K562 (cell line): ENCODE data around the gene GDPD2. TPM values are rescaled to one million over a fixed set of nuclear protein-coding genes. Genes with fewer than 3 reads are reported as not detected.
A peak's percentile ranks its signal among the peaks of the same experiment; 100 is the strongest.

Experiments
- ATAC-seq: fragments of 200-7000 bp; cut with Tn5 transposase; 3 replicates; pipeline ENCODE4 v1.9.1; 2020; ENCODE audit warnings: moderate library complexity
- BruUV-seq: library from RNA; stranded (reverse); fragments of 400-500 nt; replicated peaks from 2 replicates; lab custom pipeline; 2021; lab: Mats Ljungman, UMichigan
- CTCF ChIA-PET: fragments of 300-600 bp; formaldehyde crosslinking; extraction: SDS; loops from one replicate; lab custom pipeline; 2021; ENCODE audit warnings: low intra/inter-chr PET ratio; lab: Yijun Ruan, JAX
- POLR2A ChIA-PET: fragments of 300-600, 350-650 bp; sonication (Branson Sonifier 250); formaldehyde crosslinking; extraction: SDS; loops from one replicate; lab custom pipeline; 2021; ENCODE audit warnings: antibody characterized with exemption, inconsistent platforms; lab: Yijun Ruan, JAX
- DNase-seq, 4 experiments: peaks; one replicate each; pipeline versions ENCODE4 v3.0.0 to v3.0.0-alpha.2; 2011 to 2018; ENCODE audit warnings: low spot score in 3 of 4, mixed read lengths in 3 of 4; ENCODE audit errors: extremely low read depth in 1 of 4
- FAIRE-seq: peaks from 2 replicates; lab custom pipeline; 2011; peaks lifted over from hg19 to GRCh38; lab: Jason Lieb, UNC
- H2AFZ ChIP-seq: 2 replicates; pipeline ENCODE4 v1.6.0; 2011; ENCODE audit warnings: low read depth, low read length, control low read depth, inconsistent platforms
- H3K27ac ChIP-seq: fragments of 200-600 bp; 3 replicates; pipeline ENCODE4 v1.8.0; 2011; ENCODE audit warnings: low read depth, mild to moderate bottlenecking, control low read depth, inconsistent platforms, low read length, moderate library complexity, mixed read lengths; ENCODE audit errors: extremely low read depth
- H3K27me3 ChIP-seq, 2 experiments: fragments of 300-600 bp in 1 of 2; 2 replicates in 1 of 2; 3 replicates in 1 of 2; pipeline versions ENCODE4 v1.6.0 to v1.8.0; 2011; ENCODE audit warnings: inconsistent platforms in 2 of 2, low read length in 2 of 2, mild to moderate bottlenecking in 1 of 2, mixed read lengths in 1 of 2, moderate library complexity in 1 of 2; ENCODE audit not compliant: control insufficient read depth in 2 of 2, insufficient read depth in 2 of 2
- H3K36me3 ChIP-seq: fragments of 300-600 bp; 3 replicates; pipeline ENCODE4 v1.8.0; 2011; ENCODE audit warnings: mild to moderate bottlenecking, low read length, inconsistent platforms; ENCODE audit not compliant: control insufficient read depth, insufficient read depth
- H3K4me1 ChIP-seq, 2 experiments: fragments of 200-600 bp in 1 of 2; replicated peaks in 1 of 2; 2 replicates in 1 of 2; 3 replicates in 1 of 2; pipeline versions ENCODE4 v1.5.1 to v1.8.0; 2011; ENCODE audit warnings: inconsistent platforms in 2 of 2, low read length in 2 of 2, mild to moderate bottlenecking in 1 of 2, mixed read lengths in 1 of 2, moderate library complexity in 1 of 2; ENCODE audit not compliant: control insufficient read depth in 2 of 2, insufficient read depth in 2 of 2
- H3K4me2 ChIP-seq: 2 replicates; pipeline ENCODE4 v1.6.1; 2011; ENCODE audit warnings: low read length, control low read depth, inconsistent platforms, mixed read lengths; ENCODE audit not compliant: insufficient read depth
- H3K4me3 ChIP-seq: fragments of 200-600 bp; sonication (generic), shearing (Covaris generic); 2 replicates; pipeline ENCODE4 v1.5.1; 2016; ENCODE audit warnings: control low read depth, inconsistent platforms
- H3K79me2 ChIP-seq: fragments of 200-600 bp; 3 replicates; pipeline ENCODE4 v1.8.0; 2011; ENCODE audit warnings: low read length, inconsistent platforms; ENCODE audit not compliant: control insufficient read depth, insufficient read depth
- H3K9ac ChIP-seq, 2 experiments: 2 replicates each; pipeline versions ENCODE4 v1.6.0 to v1.6.1; 2011; ENCODE audit warnings: low read depth in 2 of 2, low read length in 2 of 2, control low read depth in 1 of 2, inconsistent platforms in 1 of 2, mild to moderate bottlenecking in 1 of 2, mixed read lengths in 1 of 2; ENCODE audit not compliant: insufficient read depth in 1 of 2
- H3K9me1 ChIP-seq: one replicate; pipeline ENCODE4 v1.6.0; 2011; ENCODE audit warnings: inconsistent platforms, mild to moderate bottlenecking, low read length, moderate library complexity; ENCODE audit not compliant: control insufficient read depth, insufficient read depth
- H3K9me3 ChIP-seq: replicated peaks from 2 replicates; pipeline ENCODE4 v1.5.1; 2011; ENCODE audit warnings: low read depth, low read length, inconsistent platforms; ENCODE audit not compliant: control insufficient read depth, insufficient read depth
- H4K20me1 ChIP-seq: replicated peaks from 2 replicates; pipeline ENCODE4 v1.6.1; 2011; ENCODE audit warnings: low read length, inconsistent platforms, mixed read lengths; ENCODE audit not compliant: control insufficient read depth, insufficient read depth
- CEBPB ChIP-seq: fragments of 450-650 bp; IDR thresholded peaks from 2 replicates; pipeline ENCODE4 v1.6.1; 2016; ENCODE audit warnings: missing genetic modification characterization, missing compliant biosample characterization
- FOSL1 ChIP-seq: fragments of 200-800 bp; sonication (Bioruptor generic); conservative IDR thresholded peaks from 2 replicates; pipeline ENCODE4 v1.6.1; 2016; ENCODE audit warnings: missing genetic modification characterization, missing compliant biosample characterization
- GABPA ChIP-seq: fragments of 200-800 bp; sonication (Bioruptor generic); conservative IDR thresholded peaks from 2 replicates; pipeline ENCODE4 v1.6.1; 2016; ENCODE audit warnings: low read depth, missing genetic modification characterization, missing compliant biosample characterization
- HDAC8 ChIP-seq: fragments of 450-650 bp; IDR thresholded peaks from 2 replicates; pipeline ENCODE4 v1.6.1; 2016; ENCODE audit warnings: mild to moderate bottlenecking, missing genetic modification characterization, moderate library complexity, missing compliant biosample characterization
- JUND ChIP-seq, 2 experiments: IDR thresholded peaks; 2 replicates in 1 of 2; 3 replicates in 1 of 2; pipeline ENCODE4 v1.6.1; 2011; ENCODE audit warnings: borderline replicate concordance in 2 of 2, low read depth in 2 of 2, low read length in 2 of 2, improper control_type of control experiment in 1 of 2, missing biosample characterization in 1 of 2, missing genetic modification characterization in 1 of 2, missing genetic modification reagents in 1 of 2
- NR2C2 ChIP-seq, 2 experiments: fragments of 200-800 bp in 1 of 2; sonication (Bioruptor generic) in 1 of 2; sonication (generic) in 1 of 2; formaldehyde crosslinking in 1 of 2; IDR thresholded peaks; 2 replicates each; pipeline versions ENCODE4 v1.6.1 to v1.8.0; 2016 to 2022; ENCODE audit warnings: mild to moderate bottlenecking in 1 of 2, missing compliant biosample characterization in 1 of 2, missing genetic modification characterization in 1 of 2, missing genetic modification reagents in 1 of 2
- PHTF2 ChIP-seq: fragments of 250-450 bp; sonication (Bioruptor Pico); IDR thresholded peaks from 2 replicates; pipeline ENCODE4 v1.5.0; 2021; ENCODE audit warnings: mild to moderate bottlenecking
- RFX1 ChIP-seq: fragments of 450-650 bp; IDR thresholded peaks from 2 replicates; pipeline ENCODE4 v1.6.1; 2016; ENCODE audit warnings: mild to moderate bottlenecking, moderate library complexity
- ZFPM2 ChIP-seq: fragments of 250-450 bp; sonication (Bioruptor Pico); IDR thresholded peaks from 2 replicates; pipeline ENCODE4 v1.5.1; 2022; ENCODE audit warnings: mild to moderate bottlenecking
- WGBS: fragments of 100-300 bp; shearing (Covaris generic); methylation state at CpG from one replicate; pipeline ENCODE4 v1.1.6; 2016; ENCODE audit warnings: low coverage, mixed read lengths; ENCODE audit not compliant: insufficient coverage; ENCODE audit errors: missing lambda C conversion rate; 5-methylcytosine and 5-hydroxymethylcytosine counted together
- in situ Hi-C: fragments of 300-500 bp; cut with MboI; formaldehyde crosslinking; loops from 4 replicates; pipeline ENCODE4 v1.15.0; 2018; ENCODE audit warnings: inconsistent platforms, mixed read lengths
- intact Hi-C: fragments of 100-400 bp; cut with micrococcal nuclease; formaldehyde crosslinking; loops from 2 replicates; pipeline ENCODE4 v1.14.2; 2022
- polyA plus RNA-seq, 8 experiments: library from polyadenylated mRNA; depleted of rRNA in 4 of 8; stranded (reverse) in 5 of 8; unstranded in 3 of 8; fragments of >200 nt; fragmentation: Nextera tagmentation in 2 of 8; fragmentation: Illumina TruSeq in 1 of 8; extraction: Ambion mirVana in 2 of 8; extraction: Trizol in 1 of 8; gene quantifications; 2 replicates each; pipeline versions ENCODE4 v1.2.1 to v1.2.3, GENCODE V29; 2011 to 2014; ENCODE audit warnings: inconsistent platforms in 1 of 8, missing spikeins in 1 of 8
- total RNA-seq, 7 experiments: library from RNA; depleted of rRNA in 6 of 7; stranded (reverse); fragments of >200 nt in 6 of 7; fragmentation: Illumina TruSeq in 2 of 7; extraction: Trizol in 2 of 7; gene quantifications; 2 replicates each; pipeline versions ENCODE4 v1.2.1 to v1.2.3, GENCODE V29; 2011 to 2021; ENCODE audit warnings: low replicate concordance in 1 of 7
- TF ChIP-seq, protein P1 (sequence below): fragments of 150-350 bp; conservative IDR thresholded peaks from 2 replicates; pipeline ENCODE4 v1.6.1; 2014; ENCODE audit warnings: low read length
- TF ChIP-seq, protein P2 (sequence below): fragments of 450-650 bp; IDR thresholded peaks from 2 replicates; pipeline ENCODE4 v1.6.1; 2018; ENCODE audit not compliant: partially characterized antibody

GDPD2 gene
- total and polyA plus RNA-seq, 9 of the 15 experiments (the other 6 are each of a cell fraction or from before 2014, with no cell fraction given) = not detected

DNA sequence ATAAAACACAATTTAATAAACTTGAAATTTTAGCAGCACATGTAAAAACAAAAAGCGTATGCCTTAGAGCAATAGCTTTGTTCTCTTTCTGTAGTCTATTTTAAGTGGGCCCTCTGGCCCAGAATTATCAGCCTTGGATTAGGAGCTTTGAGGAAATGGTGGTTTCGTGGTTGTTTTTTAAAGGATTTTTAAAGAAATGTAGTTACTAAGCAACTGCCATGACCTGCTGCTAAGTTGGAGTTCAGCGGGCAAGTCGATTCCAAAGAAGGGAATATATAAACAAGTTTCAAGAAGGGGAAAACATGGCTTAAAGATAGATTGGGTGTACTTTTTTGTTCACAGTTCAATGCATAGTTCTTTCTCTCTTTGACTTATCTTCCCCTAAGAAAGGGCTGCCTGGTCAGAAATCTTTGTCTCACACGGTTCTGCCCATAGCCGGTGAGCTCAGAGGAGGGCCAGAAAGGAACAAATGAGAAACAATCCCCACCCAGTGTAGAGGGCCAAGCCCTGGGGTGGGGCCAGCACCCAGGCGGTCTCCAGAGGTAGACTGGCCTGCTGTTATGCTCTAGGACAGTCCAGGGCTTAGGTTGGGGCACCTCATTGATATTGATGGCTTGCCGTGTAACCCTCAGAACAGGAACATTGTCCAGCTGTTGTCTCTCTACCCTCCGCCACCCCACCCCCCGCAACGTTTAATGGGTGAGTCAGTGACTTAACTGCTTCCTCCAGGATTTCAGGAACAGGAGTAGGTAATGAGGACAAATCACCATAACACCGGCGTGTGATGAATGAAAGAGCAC, 54.0 kb downstream of the GDPD2 start:
- Histone ChIP-seq H3K4me1 (no peaks in the 10 kb centered on the region; a peak in 1 of 5 replicates), H3K79me2 (no peaks in the 10 kb centered on the region), H3K4me2 (peak overlapping the region; percentile 55), H3K9ac (no peak overlapping the region), H4K20me1 (peaks cover 17% of the 10 kb centered on the region; the same call in 1 of the 2 replicates), H3K27ac (peak overlapping the region; percentile 26; the same call in 1 of the 3 replicates), H3K4me3 (no peak overlapping the region), H3K9me1 (no peaks in the 10 kb centered on the region), H3K36me3 (no peaks in the 10 kb centered on the region; the same call in 2 of the 3 replicates), H3K9me3 (no peaks in the 10 kb centered on the region), H3K27me3 (no peaks in the 10 kb centered on the region), H2AFZ (peak overlapping the region; percentile 55; the same call in 1 of the 2 replicates)
- no peak for FAIRE-seq
- peak; percentile 86 for ATAC-seq
- BruUV-seq = no TSS peak
- ChIA-PET CTCF (no interaction called here), POLR2A (interaction anchor here (1.0 kb wide), 1 partner anchor 10 kb away, joined by 5 read pairs; no protein-coding TSS in a partner anchor)
- TF ChIP-seq FOSL1 (tag) = 0 out of 2 replicates have a peak, but pooled peaks have one; percentile 50
- no peak for TF ChIP-seq GABPA (tag)
- no peak for TF ChIP-seq CEBPB
- no peak for TF ChIP-seq PHTF2
- TF ChIP-seq JUND (IDR thresholded peaks at IDR 0.05; ENCODE audit: borderline replicate concordance, low read depth, low read length) = no peak
- TF ChIP-seq JUND (tag; IDR thresholded peaks at IDR 0.05; ENCODE audit: borderline replicate concordance, low read depth, low read length) = 0 out of 3 replicates have a peak, but pooled peaks have one; percentile 12
- TF ChIP-seq, protein P1, sequence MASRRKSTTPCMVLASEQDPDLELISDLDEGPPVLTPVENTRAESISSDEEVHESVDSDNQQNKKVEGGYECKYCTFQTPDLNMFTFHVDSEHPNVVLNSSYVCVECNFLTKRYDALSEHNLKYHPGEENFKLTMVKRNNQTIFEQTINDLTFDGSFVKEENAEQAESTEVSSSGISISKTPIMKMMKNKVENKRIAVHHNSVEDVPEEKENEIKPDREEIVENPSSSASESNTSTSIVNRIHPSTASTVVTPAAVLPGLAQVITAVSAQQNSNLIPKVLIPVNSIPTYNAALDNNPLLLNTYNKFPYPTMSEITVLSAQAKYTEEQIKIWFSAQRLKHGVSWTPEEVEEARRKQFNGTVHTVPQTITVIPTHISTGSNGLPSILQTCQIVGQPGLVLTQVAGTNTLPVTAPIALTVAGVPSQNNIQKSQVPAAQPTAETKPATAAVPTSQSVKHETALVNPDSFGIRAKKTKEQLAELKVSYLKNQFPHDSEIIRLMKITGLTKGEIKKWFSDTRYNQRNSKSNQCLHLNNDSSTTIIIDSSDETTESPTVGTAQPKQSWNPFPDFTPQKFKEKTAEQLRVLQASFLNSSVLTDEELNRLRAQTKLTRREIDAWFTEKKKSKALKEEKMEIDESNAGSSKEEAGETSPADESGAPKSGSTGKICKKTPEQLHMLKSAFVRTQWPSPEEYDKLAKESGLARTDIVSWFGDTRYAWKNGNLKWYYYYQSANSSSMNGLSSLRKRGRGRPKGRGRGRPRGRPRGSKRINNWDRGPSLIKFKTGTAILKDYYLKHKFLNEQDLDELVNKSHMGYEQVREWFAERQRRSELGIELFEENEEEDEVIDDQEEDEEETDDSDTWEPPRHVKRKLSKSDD = no peak
- TF ChIP-seq ZFPM2 (CRISPR knock-in tag) = no peak
- TF ChIP-seq, protein P2, sequence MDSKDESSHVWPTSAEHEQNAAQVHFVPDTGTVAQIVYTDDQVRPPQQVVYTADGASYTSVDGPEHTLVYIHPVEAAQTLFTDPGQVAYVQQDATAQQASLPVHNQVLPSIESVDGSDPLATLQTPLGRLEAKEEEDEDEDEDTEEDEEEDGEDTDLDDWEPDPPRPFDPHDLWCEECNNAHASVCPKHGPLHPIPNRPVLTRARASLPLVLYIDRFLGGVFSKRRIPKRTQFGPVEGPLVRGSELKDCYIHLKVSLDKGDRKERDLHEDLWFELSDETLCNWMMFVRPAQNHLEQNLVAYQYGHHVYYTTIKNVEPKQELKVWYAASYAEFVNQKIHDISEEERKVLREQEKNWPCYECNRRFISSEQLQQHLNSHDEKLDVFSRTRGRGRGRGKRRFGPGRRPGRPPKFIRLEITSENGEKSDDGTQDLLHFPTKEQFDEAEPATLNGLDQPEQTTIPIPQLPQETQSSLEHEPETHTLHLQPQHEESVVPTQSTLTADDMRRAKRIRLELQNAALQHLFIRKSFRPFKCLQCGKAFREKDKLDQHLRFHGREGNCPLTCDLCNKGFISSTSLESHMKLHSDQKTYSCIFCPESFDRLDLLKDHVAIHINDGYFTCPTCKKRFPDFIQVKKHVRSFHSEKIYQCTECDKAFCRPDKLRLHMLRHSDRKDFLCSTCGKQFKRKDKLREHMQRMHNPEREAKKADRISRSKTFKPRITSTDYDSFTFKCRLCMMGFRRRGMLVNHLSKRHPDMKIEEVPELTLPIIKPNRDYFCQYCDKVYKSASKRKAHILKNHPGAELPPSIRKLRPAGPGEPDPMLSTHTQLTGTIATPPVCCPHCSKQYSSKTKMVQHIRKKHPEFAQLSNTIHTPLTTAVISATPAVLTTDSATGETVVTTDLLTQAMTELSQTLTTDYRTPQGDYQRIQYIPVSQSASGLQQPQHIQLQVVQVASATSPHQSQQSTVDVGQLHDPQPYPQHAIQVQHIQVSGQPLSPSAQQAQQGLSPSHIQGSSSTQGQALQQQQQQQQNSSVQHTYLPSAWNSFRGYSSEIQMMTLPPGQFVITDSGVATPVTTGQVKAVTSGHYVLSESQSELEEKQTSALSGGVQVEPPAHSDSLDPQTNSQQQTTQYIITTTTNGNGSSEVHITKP = peak; percentile 67
- peak; percentile 21 for TF ChIP-seq RFX1
- no peak for TF ChIP-seq HDAC8 (tag)
- TF ChIP-seq NR2C2 (CRISPR knock-in tag; IDR thresholded peaks at IDR 0.05) = no peak
- TF ChIP-seq NR2C2 (tag; IDR thresholded peaks at IDR 0.05) = no peak
- 25% methylated on average over 10 of the region's 13 CpGs for WGBS
- DNase-seq = peak in 3 of 4 experiments; percentile 8 to 23 (median 22)
- in situ Hi-C loops (no loop called here), intact Hi-C loops (no loop called here)
